Peyer's patch (tissue), 4 donors: ENCODE results near the gene MOB3B.

Source experiments
- POLR2A ChIP-seq, 2 donors: fragments of 450-650 bp; IDR thresholded peaks; one replicate each; pipeline ENCODE4 v1.5.1; 2017; ENCODE audit warnings: antibody characterized with exemption in 2 of 2, mild to moderate bottlenecking in 2 of 2, moderate library complexity in 2 of 2
- TF ChIP-seq, protein P1 (sequence below), 6 experiments: fragments of 450-650 bp in 4 of 6; fragments of 200-600 bp in 2 of 6; sonication (generic) in 1 of 6; IDR thresholded peaks; one replicate each; pipeline ENCODE4 v1.5.1; 2017 to 2019; ENCODE audit warnings: antibody characterized with exemption in 6 of 6, mild to moderate bottlenecking in 3 of 6, moderate library complexity in 1 of 6

DNA sequence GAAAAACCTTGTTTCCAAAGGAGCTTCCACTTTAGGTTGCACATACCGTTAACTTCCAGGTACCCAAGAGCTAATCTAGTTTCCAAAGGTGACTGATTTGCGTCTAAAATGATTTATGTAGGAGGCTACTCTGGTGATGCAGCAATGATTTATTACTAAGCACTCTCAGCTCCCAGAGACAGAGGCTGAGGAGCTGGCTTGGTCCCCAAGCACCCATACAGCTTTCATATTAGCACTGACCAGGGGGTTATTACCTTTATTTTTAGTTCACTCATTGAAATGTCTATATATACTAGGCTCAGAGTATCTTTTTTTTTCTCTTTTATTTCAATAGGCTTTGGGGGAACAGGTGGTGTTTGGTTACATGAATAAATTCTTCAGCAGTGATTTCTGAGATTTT, 141.5 kb downstream of the MOB3B start:
- TF ChIP-seq, protein P1, sequence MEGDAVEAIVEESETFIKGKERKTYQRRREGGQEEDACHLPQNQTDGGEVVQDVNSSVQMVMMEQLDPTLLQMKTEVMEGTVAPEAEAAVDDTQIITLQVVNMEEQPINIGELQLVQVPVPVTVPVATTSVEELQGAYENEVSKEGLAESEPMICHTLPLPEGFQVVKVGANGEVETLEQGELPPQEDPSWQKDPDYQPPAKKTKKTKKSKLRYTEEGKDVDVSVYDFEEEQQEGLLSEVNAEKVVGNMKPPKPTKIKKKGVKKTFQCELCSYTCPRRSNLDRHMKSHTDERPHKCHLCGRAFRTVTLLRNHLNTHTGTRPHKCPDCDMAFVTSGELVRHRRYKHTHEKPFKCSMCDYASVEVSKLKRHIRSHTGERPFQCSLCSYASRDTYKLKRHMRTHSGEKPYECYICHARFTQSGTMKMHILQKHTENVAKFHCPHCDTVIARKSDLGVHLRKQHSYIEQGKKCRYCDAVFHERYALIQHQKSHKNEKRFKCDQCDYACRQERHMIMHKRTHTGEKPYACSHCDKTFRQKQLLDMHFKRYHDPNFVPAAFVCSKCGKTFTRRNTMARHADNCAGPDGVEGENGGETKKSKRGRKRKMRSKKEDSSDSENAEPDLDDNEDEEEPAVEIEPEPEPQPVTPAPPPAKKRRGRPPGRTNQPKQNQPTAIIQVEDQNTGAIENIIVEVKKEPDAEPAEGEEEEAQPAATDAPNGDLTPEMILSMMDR (IDR thresholded peaks at IDR 0.05): no peak
- TF ChIP-seq POLR2A (IDR thresholded peaks at IDR 0.05): no peak
